ENCODE measurements around the gene KCNT1. TPM values are rescaled to one million over a fixed set of nuclear protein-coding genes. Genes with fewer than 3 reads are reported as not detected.

The KCNT1 gene
- total RNA-seq, 1 experiment from 2014 or later: not detected

GRCh38 chr9:135693265-135693664 is 8.7 kb upstream of the KCNT1 start:
- in situ Hi-C loops (cut with HindIII; ENCODE audit: low pct_unique_long_range_greater_than_20kb, low sequenced_read_pairs): no loop called here
- DNase-seq (ENCODE audit: low read depth, low spot score): no peak

- in situ Hi-C loops (cut with HindIII; ENCODE audit: low pct_unique_long_range_greater_than_20kb, low sequenced_read_pairs): no loop called here
- no peak for DNase-seq (ENCODE audit: low read depth, low spot score)
Measured at GRCh38 chr9:135693771-135694170, 8.2 kb upstream of the KCNT1 start.

DNA sequence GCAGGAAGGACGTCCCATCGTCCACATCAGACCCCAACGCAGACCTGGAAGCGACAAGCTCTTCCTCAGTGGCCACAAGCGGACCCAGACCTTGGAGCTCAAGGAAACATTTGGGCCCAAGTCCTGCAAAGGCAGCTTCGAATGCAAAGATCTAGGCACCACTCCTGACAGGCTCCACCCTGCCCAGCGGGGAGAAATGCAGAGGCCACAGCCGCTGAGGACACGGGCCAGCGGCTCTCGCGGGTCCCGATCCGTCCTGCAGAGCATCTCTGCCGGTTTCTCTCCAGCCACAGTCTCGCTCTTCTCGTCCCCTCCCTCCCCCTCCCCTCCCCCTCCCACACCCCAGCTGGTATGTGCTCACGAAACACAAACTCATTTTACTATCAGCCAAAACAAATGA is 7.6 kb upstream of the KCNT1 start:
- in situ Hi-C loops (cut with HindIII; ENCODE audit: low pct_unique_long_range_greater_than_20kb, low sequenced_read_pairs): no loop called here
- DNase-seq (ENCODE audit: low read depth, low spot score): no peak

- no peak for DNase-seq (ENCODE audit: low read depth, low spot score)
- in situ Hi-C loops (cut with HindIII; ENCODE audit: low pct_unique_long_range_greater_than_20kb, low sequenced_read_pairs): no loop called here
Measured at GRCh38 chr9:135695036-135695435, 6.9 kb upstream of the KCNT1 start.

- DNase-seq (ENCODE audit: low read depth, low spot score): no peak
- in situ Hi-C loops (cut with HindIII; ENCODE audit: low pct_unique_long_range_greater_than_20kb, low sequenced_read_pairs): no loop called here
Measured at GRCh38 chr9:135695642-135696041, 6.3 kb upstream of the KCNT1 start.

- in situ Hi-C loops (cut with HindIII; ENCODE audit: low pct_unique_long_range_greater_than_20kb, low sequenced_read_pairs): no loop called here
- no peak for DNase-seq (ENCODE audit: low read depth, low spot score)
Measured at GRCh38 chr9:135696446-135696845, 5.5 kb upstream of the KCNT1 start.

GRCh38 chr9:135697226-135697625 is 4.8 kb upstream of the KCNT1 start:
- DNase-seq (ENCODE audit: low read depth, low spot score): no peak
- in situ Hi-C loops (cut with HindIII; ENCODE audit: low pct_unique_long_range_greater_than_20kb, low sequenced_read_pairs): no loop called here

DNA sequence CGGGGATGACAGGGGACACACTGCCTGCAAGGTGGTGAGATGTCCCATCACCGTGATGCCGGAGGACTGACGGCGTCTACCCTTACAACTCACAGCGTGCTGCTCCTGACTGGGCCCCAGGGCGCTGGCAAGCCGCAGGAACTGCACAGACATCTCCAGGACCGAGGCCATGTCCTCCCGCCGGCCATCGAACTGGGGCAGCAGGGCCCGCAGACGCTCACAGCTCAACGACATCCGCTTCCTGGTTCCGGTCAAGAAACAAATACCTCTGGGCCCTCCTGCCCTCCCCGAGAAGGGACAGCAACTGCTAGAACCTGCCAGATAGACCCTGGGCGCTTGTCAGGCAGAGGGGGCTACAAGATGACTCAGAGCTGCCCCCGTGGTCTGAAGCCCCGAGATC is 3.7 kb upstream of the KCNT1 start:
- DNase-seq (ENCODE audit: low read depth, low spot score): no peak
- in situ Hi-C loops (cut with HindIII; ENCODE audit: low pct_unique_long_range_greater_than_20kb, low sequenced_read_pairs): no loop called here

GRCh38 chr9:135698767-135699166 is 3.2 kb upstream of the KCNT1 start:
- in situ Hi-C loops (cut with HindIII; ENCODE audit: low pct_unique_long_range_greater_than_20kb, low sequenced_read_pairs): no loop called here
- DNase-seq (ENCODE audit: low read depth, low spot score): no peak

DNA sequence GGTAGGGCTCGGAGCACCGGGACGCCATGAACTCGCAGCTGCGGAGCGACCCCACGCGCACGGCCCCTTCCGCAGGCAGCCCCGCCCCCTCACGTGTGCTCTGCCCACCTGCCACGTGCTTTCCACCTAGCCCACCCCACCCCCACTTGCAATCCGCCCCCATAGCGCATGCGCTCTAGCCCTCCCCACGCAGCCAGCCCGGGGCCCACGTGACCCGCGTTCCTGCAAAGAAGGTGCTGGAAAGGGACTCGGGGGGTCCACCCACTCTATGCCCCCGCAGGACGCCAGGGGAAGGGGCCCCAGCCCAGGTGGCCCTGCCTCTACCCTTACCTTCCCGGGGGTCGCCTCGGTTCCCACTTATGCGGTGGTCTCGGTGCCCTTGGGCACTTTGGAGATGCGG is 2.5 kb upstream of the KCNT1 start, which contains the start of gene SOHLH1:
Gene SOHLH1, minus strand, starts transcription at position 42 of the 400 bp plus-strand sequence. Its CDS starts 14 bp downstream, at position 28.
- in situ Hi-C loops (cut with HindIII; ENCODE audit: low pct_unique_long_range_greater_than_20kb, low sequenced_read_pairs): no loop called here
- DNase-seq (ENCODE audit: low read depth, low spot score): no peak

DNA sequence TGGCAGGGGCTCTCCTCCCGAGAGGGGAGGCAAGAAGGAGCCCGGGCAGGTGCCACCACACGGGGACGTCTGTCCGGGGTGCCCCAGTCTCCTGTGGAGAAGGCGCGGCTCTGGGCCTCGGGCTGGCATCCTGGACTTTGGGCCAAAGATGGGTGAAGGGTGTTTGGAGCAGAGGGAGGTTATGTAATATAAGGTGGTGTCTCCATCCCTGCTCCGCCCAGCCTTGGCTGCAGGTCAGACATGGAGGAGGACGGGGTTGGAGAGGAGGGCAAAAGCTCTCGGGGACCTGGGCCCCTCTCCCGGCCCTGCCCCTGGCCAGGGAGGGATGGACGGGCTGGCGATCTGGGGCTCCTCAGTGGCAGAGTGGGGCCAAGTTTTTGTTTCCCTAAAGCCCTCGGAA is 1.5 kb upstream of the KCNT1 start:
- in situ Hi-C loops (cut with HindIII; ENCODE audit: low pct_unique_long_range_greater_than_20kb, low sequenced_read_pairs): no loop called here
- DNase-seq (ENCODE audit: low read depth, low spot score): no peak

- in situ Hi-C loops (cut with HindIII; ENCODE audit: low pct_unique_long_range_greater_than_20kb, low sequenced_read_pairs): no loop called here
- DNase-seq (ENCODE audit: low read depth, low spot score): no peak
Measured at GRCh38 chr9:135701067-135701958, 672 bp upstream of the KCNT1 start.

- no peak for DNase-seq (ENCODE audit: low read depth, low spot score)
- in situ Hi-C loops (cut with HindIII; ENCODE audit: low pct_unique_long_range_greater_than_20kb, low sequenced_read_pairs): no loop called here
Measured at GRCh38 chr9:135703726-135704125, 1.7 kb downstream of the KCNT1 start.

DNA sequence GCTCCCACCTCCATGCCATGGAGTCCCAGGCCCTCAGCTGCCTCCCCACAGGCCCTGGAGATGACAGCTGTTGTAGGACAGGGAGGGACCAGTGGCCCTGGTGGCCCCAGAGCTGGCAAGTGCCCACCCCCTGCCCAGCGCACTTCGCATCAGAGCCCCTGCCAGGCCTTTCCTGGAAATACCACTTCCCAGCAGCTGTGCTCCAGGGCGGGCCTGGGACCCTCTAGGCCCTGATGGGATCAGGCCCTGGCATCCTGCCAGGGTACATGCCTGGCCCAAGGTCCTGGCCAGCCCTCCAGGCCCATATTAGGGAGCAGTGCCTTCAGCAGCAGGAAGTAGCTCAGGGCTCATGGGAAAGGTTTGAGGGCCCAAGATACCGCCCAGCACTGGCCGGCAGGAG is 2.5 kb downstream of the KCNT1 start:
- in situ Hi-C loops (cut with HindIII; ENCODE audit: low pct_unique_long_range_greater_than_20kb, low sequenced_read_pairs): no loop called here
- no peak for DNase-seq (ENCODE audit: low read depth, low spot score)

- in situ Hi-C loops (cut with HindIII; ENCODE audit: low pct_unique_long_range_greater_than_20kb, low sequenced_read_pairs): no loop called here
- no peak for DNase-seq (ENCODE audit: low read depth, low spot score)
Measured at GRCh38 chr9:135705376-135705775, 3.4 kb downstream of the KCNT1 start.

DNA sequence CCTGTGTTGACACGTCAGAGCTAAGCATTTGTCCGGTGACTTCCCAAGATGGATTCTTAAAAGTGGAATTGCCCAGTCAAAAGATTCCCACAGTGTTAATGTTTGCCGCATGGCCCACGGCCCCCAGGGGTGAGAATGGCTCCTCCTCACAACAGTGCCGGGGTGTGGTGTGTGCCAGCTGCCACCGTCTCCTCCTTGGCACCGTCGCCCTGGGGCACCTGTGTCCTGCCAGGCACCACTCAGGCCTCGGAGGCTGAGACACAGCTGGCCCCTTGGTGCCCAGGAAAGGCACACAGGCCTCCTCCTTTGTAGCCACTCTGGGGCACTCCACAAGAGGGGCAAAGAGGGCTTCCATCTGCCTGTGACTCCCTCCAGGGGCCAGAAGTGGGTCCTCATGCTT is 4.3 kb downstream of the KCNT1 start:
- no peak for DNase-seq (ENCODE audit: low read depth, low spot score)
- in situ Hi-C loops (cut with HindIII; ENCODE audit: low pct_unique_long_range_greater_than_20kb, low sequenced_read_pairs): no loop called here

- in situ Hi-C loops (cut with HindIII; ENCODE audit: low pct_unique_long_range_greater_than_20kb, low sequenced_read_pairs): no loop called here
- peak; percentile 14 for DNase-seq (ENCODE audit: low read depth, low spot score)
Measured at GRCh38 chr9:135707252-135708138, 5.5 kb downstream of the KCNT1 start.

DNA sequence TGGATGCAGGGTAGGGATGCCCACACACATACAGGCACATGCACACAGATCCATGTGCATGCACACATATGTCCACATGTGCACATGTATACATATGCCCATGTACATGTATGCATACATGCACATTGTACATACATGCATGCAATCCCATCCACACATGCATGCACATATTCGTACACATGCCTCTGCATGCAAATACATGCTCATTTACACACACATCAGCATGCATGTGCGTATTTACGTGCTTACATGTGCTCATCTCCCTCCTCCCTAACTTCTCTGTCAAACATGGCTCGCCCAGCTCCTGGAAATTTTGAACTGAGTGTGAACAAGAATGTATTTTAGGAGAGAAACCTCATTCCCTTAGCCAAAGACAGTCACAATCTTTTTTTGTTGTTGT is 6.2 kb downstream of the KCNT1 start:
- no peak for DNase-seq (ENCODE audit: low read depth, low spot score)
- in situ Hi-C loops (cut with HindIII; ENCODE audit: low pct_unique_long_range_greater_than_20kb, low sequenced_read_pairs): no loop called here

DNA sequence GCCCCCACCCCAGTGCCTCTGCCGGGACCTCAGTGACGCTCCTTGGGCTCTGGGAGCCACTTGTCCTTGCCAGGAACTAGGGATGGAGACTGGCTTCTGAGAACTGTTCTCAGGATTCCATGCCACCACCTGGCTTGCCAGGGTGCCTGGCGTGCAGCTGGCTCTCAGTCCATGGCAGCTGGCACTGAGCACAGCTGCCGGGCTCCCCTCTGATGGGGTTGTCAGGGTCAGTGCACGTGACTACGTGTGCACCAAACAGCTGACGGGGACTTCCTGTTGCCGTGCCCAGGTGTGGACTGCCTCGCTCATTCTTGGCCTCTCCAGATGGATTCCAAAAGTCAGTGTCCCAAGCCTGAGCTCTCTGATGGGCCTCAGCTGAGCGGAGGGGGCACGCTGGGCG is 9.4 kb downstream of the KCNT1 start:
- in situ Hi-C loops (cut with HindIII; ENCODE audit: low pct_unique_long_range_greater_than_20kb, low sequenced_read_pairs): no loop called here
- DNase-seq (ENCODE audit: low read depth, low spot score): no peak

All from SK-MEL-5 (cell line).